Peyer's patch (tissue), 4 donors: Measurements from ENCODE around the gene SLC22A1. TPM values are rescaled to one million over a fixed set of nuclear protein-coding genes. Genes with fewer than 3 reads are reported as not detected.

Experiments
- DNase-seq, 3 donors: peaks; one replicate each; pipeline ENCODE4 v3.0.0-alpha.2; 2017 to 2019
- H3K27ac ChIP-seq, 4 donors: fragments of 200-600 bp; sonication (generic); one replicate each; pipeline ENCODE4 v1.5.1; 2016 to 2019
- H3K27me3 ChIP-seq, 2 donors: fragments of 200-600 bp; sonication (generic); one replicate each; pipeline ENCODE4 v1.5.1; 2019
- H3K36me3 ChIP-seq, 3 donors: fragments of 200-600 bp; sonication (generic); one replicate each; pipeline ENCODE4 v1.5.1; 2016 to 2019
- H3K4me1 ChIP-seq, 4 donors: fragments of 200-600 bp; sonication (generic); one replicate each; pipeline ENCODE4 v1.5.1; 2016 to 2019
- H3K4me3 ChIP-seq, 4 donors: fragments of 200-600 bp; sonication (generic); 1 replicate in 3 of 4; 2 replicates in 1 of 4; pipeline ENCODE4 v1.5.1; 2016 to 2019; ENCODE audit warnings: mild to moderate bottlenecking in 1 of 4
- H3K9me3 ChIP-seq, 4 donors: fragments of 200-600 bp; sonication (generic); one replicate each; pipeline ENCODE4 v1.5.1; 2016 to 2019; ENCODE audit warnings: mild to moderate bottlenecking in 1 of 4
- POLR2A ChIP-seq, 2 donors: fragments of 450-650 bp; IDR thresholded peaks; one replicate each; pipeline ENCODE4 v1.5.1; 2017; ENCODE audit warnings: antibody characterized with exemption in 2 of 2, mild to moderate bottlenecking in 2 of 2, moderate library complexity in 2 of 2
- total RNA-seq, 4 donors: library from RNA; depleted of rRNA; stranded (reverse); fragments of >200 nt; gene quantifications; one replicate each; pipeline ENCODE4 v1.1.0, GENCODE V29; 2016
- TF ChIP-seq, protein P1 (sequence below), 6 experiments: fragments of 450-650 bp in 4 of 6; fragments of 200-600 bp in 2 of 6; sonication (generic) in 1 of 6; IDR thresholded peaks; one replicate each; pipeline ENCODE4 v1.5.1; 2017 to 2019; ENCODE audit warnings: antibody characterized with exemption in 6 of 6, mild to moderate bottlenecking in 3 of 6, moderate library complexity in 1 of 6

Gene SLC22A1
- total RNA-seq, 4 donors from 2014 or later = 1.1 to 8.2 (median 4.7) TPM; not detected in 1

GRCh38 chr6:160084198-160084776 lies 37.3 kb upstream of the SLC22A1 start:
- H3K9me3 ChIP-seq = no peaks in the 10 kb centered on the region
- TF ChIP-seq, protein P1, sequence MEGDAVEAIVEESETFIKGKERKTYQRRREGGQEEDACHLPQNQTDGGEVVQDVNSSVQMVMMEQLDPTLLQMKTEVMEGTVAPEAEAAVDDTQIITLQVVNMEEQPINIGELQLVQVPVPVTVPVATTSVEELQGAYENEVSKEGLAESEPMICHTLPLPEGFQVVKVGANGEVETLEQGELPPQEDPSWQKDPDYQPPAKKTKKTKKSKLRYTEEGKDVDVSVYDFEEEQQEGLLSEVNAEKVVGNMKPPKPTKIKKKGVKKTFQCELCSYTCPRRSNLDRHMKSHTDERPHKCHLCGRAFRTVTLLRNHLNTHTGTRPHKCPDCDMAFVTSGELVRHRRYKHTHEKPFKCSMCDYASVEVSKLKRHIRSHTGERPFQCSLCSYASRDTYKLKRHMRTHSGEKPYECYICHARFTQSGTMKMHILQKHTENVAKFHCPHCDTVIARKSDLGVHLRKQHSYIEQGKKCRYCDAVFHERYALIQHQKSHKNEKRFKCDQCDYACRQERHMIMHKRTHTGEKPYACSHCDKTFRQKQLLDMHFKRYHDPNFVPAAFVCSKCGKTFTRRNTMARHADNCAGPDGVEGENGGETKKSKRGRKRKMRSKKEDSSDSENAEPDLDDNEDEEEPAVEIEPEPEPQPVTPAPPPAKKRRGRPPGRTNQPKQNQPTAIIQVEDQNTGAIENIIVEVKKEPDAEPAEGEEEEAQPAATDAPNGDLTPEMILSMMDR (IDR thresholded peaks at IDR 0.05) = no peak
- TF ChIP-seq POLR2A (IDR thresholded peaks at IDR 0.05) = no peak
- no peaks in the 10 kb centered on the region for H3K4me1 ChIP-seq
- DNase-seq = no peak
- H3K36me3 ChIP-seq = peaks cover 0 to 94% (median 0%) of the 10 kb centered on the region in 3 donors
- H3K27ac ChIP-seq = no peak overlapping the region
- no peak overlapping the region for H3K4me3 ChIP-seq
- H3K27me3 ChIP-seq = no peaks in the 10 kb centered on the region

DNA sequence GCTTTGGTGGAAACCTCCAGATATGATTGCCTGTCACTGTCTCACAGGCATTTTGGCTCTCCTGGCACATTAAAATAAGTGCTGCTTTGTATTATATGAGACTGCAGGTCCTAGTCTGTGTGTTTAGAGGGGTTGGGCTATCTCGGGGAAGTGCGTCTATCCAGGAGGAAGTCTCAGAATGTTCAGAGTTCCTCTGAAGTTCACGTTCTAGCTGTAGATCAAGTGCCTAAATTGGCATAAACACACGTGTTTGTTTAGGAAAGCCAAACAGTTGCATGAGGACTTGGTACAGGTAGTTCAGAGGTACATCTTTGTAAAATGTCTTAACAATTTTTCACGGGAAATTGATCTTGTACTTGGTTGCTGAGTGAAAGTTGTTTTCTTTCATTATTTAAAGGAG lies 36.4 kb upstream of the SLC22A1 start:
- Histone ChIP-seq H3K9me3 (no peaks in the 10 kb centered on the region), H3K4me3 (no peak overlapping the region), H3K36me3 (peaks cover 0 to 94% (median 0%) of the 10 kb centered on the region in 3 donors), H3K4me1 (no peaks in the 10 kb centered on the region), H3K27ac (no peak overlapping the region), H3K27me3 (no peaks in the 10 kb centered on the region)
- no peak for TF ChIP-seq POLR2A (IDR thresholded peaks at IDR 0.05)
- no peak for DNase-seq

DNA sequence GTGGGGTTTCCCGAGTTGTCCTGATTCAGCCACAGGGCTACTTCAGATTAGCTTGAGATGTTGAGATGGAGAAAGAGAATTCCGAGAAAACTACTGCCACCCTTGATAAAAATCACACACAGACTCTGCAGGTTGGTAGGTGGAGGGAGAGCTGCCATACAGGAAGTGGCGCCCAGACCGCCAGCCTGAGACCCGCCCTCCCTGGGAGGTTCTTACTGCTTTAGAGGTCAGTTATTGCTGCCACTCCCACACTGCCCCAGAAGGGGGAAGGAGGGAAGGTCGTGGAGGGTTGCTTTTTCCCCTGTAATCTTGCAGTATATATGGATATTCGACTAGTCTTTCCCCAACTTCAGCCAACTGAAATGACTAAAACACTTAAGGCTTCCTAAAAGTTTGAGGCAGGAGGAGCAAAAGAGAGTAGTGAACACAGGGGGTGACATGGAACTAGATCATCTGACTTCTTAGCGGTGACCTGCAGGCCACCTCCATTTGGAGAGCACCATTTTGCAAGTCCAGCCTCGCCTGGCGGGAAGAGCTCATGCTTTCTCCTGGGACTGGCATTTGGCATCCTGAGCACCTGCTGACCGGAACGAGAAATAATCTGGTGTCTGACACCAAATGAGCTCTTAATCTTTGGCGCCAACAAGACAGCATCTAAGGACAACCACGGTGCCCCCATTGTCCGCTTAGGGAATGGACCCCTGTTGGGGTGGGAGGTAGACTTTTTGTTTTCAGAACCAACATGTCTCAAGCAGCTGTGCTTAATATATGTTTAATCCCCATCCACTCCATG lies 35.7 kb upstream of the SLC22A1 start:
- Histone ChIP-seq H3K4me3 (no peak overlapping the region), H3K27me3 (no peaks in the 10 kb centered on the region), H3K36me3 (peaks cover 0 to 94% (median 0%) of the 10 kb centered on the region in 3 donors), H3K27ac (no peak overlapping the region), H3K9me3 (no peaks in the 10 kb centered on the region), H3K4me1 (peaks cover 0 to 4% (median 0%) of the 10 kb centered on the region in 4 donors)
- DNase-seq = no peak
- no peak for TF ChIP-seq POLR2A (IDR thresholded peaks at IDR 0.05)
- TF ChIP-seq, protein P1 (IDR thresholded peaks at IDR 0.05) = no peak

DNA sequence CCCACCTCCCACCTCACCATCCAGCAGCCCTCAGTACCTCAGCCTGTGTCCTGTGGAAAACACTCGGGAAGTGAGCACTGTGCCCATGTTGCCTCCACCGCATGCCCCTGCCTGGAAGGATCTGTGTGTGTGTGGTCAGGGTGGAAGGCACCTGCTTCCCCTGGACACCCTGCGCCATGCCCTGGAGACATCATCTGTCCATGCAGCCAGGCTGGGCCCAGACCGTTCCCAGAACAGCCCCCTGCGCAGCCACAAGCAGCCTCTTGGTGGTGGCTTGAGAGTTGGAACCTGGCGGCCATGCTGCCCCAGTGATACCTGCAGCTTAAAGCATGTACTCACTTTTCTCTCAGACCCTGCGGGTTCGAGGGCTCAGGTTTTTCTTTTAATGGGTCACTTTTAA lies 34.9 kb upstream of the SLC22A1 start:
- TF ChIP-seq, protein P1 (IDR thresholded peaks at IDR 0.05) = no peak
- no peak for TF ChIP-seq POLR2A (IDR thresholded peaks at IDR 0.05)
- Histone ChIP-seq H3K27me3 (no peaks in the 10 kb centered on the region), H3K4me1 (peaks cover 0 to 6% (median 0%) of the 10 kb centered on the region in 4 donors), H3K27ac (no peak overlapping the region), H3K9me3 (no peaks in the 10 kb centered on the region), H3K4me3 (no peak overlapping the region), H3K36me3 (peaks cover 0 to 94% (median 0%) of the 10 kb centered on the region in 3 donors)
- no peak for DNase-seq

GRCh38 chr6:160088069-160088783 lies 33.4 kb upstream of the SLC22A1 start:
- no peak for TF ChIP-seq POLR2A (IDR thresholded peaks at IDR 0.05)
- TF ChIP-seq, protein P1 (IDR thresholded peaks at IDR 0.05) = peak in 4 of 6 experiments; percentile 46 to 76 (median 72)
- H3K36me3 ChIP-seq = peaks cover 0 to 91% (median 0%) of the 10 kb centered on the region in 3 donors
- DNase-seq = peak in 2 of 3 donors; percentile 74 to 79
- no peak overlapping the region for H3K4me3 ChIP-seq
- no peaks in the 10 kb centered on the region for H3K9me3 ChIP-seq
- H3K27me3 ChIP-seq = no peaks in the 10 kb centered on the region
- peaks cover 0 to 6% (median 0%) of the 10 kb centered on the region in 4 donors for H3K4me1 ChIP-seq
- no peak overlapping the region for H3K27ac ChIP-seq
